GM18511 (cell line): ENCODE measurements around the gene IFT57.

Experiments
- ATAC-seq: cut with Tn5 transposase; IDR thresholded peaks from one replicate; pipeline ENCODE4 v1.9.1; 2021; ENCODE audit warnings: mild to moderate bottlenecking, moderate library complexity; ENCODE audit not compliant: unreplicated experiment

Gene IFT57

GRCh38 chr3:108127301-108127988 is 94.8 kb downstream of the IFT57 start:
- ATAC-seq: peak; percentile 11

- no peak for ATAC-seq
Measured at GRCh38 chr3:108126348-108126747, 95.9 kb downstream of the IFT57 start.

GRCh38 chr3:108125550-108126071 is 96.6 kb downstream of the IFT57 start:
- ATAC-seq: peak; percentile 55

- ATAC-seq: no peak
Measured at GRCh38 chr3:108125153-108125543, 97.1 kb downstream of the IFT57 start.

- peak; percentile 86 for ATAC-seq
Measured at GRCh38 chr3:108124337-108125152, 97.7 kb downstream of the IFT57 start.

GRCh38 chr3:108123326-108123725 is 98.9 kb downstream of the IFT57 start:
- no peak for ATAC-seq

GRCh38 chr3:108122276-108122675 is 99.9 kb downstream of the IFT57 start:
- ATAC-seq: no peak

GRCh38 chr3:108119398-108120104 is 102.7 kb downstream of the IFT57 start:
- ATAC-seq: no peak

- ATAC-seq: no peak
Measured at GRCh38 chr3:108118038-108118768, 104.0 kb downstream of the IFT57 start.

GRCh38 chr3:108117241-108117775 is 104.9 kb downstream of the IFT57 start:
- no peak for ATAC-seq

GRCh38 chr3:108114423-108115065 is 107.7 kb downstream of the IFT57 start:
- ATAC-seq: no peak

- no peak for ATAC-seq
Measured at GRCh38 chr3:108113975-108114374, 108.2 kb downstream of the IFT57 start.

- ATAC-seq: no peak
Measured at GRCh38 chr3:108110934-108111333, 111.3 kb downstream of the IFT57 start.
